Glomerular visceral epithelial cell (primary cell): ENCODE measurements around the gene CDKN2D.
"Not testable (repeated sequence)": the region's sequence is repeated elsewhere in the genome, so short reads cannot be mapped to it uniquely, and the experiment has no call there.

ENCODE experiments used
- DNase-seq: peaks from one replicate; pipeline ENCODE4 v3.0.0-alpha.2; 2016; ENCODE audit errors: extremely low spot score

CDKN2D gene

GRCh38 chr19:10580979-10581631, 12.3 kb upstream of the CDKN2D start:
- peak; percentile 90 for DNase-seq

GRCh38 chr19:10577951-10578350, 9.2 kb upstream of the CDKN2D start:
- DNase-seq: no peak

DNA sequence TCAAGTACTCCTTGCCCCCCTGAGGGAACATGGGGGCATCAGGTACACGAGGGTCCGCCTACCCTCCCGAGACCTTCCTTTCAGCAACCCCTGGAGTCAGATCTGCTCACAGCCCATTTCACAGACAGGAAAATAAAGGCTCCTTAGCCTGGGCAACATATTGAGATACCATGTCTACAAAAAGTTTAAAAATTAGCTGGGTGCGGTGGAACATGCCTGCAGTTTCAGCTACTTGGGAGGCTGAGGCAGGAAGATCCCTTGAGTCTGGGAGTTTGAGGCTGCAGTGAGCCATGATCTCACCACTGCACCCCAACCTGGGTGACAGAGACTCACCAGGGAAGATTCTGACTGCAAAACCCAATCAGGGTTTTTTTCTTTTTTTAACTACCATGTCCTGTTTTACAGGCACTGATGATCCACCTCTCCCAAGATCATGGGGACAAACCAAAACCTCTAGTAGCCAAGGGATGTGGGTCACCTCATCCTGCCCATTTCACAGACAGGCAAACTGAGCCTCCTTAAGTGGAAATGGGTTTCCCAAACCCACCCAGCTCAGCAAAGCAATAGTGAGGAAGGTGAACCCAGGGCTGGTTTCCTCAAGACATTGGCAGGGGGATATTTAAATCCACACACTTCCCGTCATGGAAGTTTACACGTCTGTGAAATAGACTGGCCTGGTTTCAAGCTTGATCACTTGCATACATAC, 6.4 kb upstream of the CDKN2D start:
- DNase-seq: no peak

DNA sequence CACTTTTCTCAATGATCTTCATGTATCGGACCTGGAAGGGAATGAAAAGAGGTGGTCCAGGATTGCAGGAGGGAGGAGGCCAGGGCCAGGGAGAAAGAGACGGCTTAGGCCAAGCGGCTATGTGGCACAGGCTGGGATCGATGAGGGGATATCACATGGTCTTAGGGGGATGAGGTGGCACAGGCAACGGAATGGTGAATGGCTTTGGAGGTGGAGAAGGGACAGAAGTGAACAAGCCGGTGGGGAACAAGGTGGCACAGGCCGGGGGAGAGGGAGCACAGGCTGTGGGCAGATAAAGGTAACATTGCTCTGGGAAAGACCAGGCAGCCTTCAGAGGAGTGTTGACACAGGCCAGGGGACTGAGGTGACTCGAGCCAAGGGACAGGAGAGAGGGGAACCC, 5.7 kb upstream of the CDKN2D start:
- no peak for DNase-seq

- DNase-seq: not testable (repeated sequence)
These were observed 5.0 kb upstream of the CDKN2D start for GRCh38 chr19:10573793-10574192.

DNA sequence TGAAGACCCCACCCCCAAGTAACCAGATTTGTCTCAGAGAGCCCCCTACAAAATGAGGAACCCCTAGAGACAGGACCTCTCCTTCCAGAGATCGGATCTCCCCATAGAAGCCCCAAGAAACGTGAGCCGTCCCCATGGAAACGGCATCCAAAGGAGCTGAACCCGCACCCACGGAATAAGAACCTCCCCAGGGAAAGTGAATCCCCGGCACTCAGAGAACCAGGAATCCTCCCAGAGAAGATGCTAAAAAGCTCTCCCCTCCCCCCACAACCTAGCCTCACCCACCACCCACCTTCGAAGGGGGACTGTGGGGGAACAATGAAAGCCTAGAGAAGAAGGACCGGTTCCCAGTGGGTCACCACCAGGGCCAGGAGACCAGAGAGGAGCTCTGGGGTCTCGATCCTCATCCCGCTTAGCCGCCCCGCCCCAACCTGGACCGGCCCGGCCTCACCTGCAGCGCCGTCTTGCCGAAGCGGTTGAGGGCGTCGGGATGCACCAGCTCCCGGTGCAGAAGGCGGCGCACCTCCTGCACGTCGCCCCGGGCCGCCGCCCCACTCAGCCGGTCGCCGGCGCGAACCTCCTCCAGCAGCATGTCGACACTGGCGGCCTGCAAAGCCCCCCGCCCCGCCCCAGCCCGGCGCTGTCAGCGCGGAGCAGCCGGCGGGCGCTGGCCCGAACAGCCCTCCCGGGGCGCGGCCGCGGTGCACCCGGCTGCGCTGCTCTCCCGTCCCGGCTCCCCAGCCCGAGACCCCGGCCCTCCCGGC, 535 bp downstream of the CDKN2D start:
- DNase-seq: no peak

DNA sequence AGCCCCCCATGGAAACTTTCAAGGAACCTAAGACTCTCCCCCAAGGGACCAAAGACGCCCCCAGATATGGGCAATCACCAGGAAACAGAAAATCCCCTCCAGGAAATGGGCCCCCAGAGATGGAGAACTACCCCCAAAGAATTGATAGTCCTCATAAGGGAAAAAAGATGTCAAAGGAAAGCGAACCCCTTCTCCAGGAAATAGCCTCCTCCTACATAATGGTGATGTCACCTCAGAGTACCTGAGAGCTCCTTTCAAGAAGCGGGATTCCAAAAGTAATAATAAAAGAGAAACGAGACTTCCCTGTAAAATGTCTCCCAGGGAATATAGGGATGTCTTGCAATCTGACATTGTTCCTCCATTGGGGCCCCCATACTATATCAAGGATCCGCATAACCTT, 1.1 kb downstream of the CDKN2D start:
- DNase-seq: no peak

- DNase-seq: no peak
These were observed 1.9 kb downstream of the CDKN2D start for GRCh38 chr19:10566658-10567410.

DNA sequence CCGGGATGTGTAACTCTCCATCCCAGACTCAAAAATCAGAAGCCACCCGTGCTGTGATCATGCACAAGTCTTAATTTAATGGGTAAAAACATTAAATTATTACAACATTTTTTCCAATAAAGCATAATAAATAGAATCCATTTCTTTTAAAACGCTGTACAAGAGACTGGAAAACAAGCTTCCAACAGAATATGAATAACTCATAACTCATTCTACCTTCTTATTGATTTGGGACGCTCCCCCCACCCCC, 2.4 kb downstream of the CDKN2D start:
- no peak for DNase-seq

DNA sequence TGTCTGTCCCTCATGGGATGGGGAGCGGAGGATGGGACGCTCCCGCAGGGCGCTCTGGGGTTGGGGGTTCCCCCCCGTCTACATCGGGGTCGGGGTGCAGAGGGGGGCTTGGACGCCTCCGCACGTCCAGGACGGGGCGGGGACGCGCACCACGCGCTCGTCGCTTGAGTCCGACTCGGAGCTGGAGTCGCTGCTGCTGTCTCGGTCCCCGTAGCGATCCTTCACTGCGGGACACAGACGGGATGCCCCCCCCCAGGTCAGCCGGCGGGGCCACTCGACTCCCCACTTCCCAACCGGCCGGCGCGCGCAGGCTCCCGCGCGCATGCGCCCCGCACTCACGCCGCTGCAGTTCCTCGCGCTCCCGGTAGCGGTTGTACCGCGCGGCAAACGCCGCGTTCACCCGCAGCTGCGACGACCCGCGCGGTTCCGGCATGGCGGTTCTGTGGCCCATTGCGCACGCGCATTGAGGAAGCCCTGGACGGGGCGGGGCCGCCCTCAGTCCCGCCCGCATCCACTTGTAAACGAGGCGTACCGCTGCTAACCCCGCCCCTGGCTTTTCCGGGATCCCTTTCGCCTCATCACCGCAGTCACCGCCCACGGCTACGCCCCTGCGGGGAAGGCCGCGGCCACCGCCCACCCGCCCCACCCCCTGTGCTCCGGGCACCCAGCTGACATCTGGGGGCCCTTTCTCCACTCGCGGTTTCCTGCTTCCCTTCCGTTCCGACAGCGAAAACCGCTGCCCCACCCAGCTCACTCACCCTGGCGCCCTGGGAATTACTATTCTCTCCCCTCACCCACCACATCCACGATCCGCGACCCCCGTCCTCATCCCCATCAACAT, 3.0 kb downstream of the CDKN2D start, which contains the start of gene KRI1:
KRI1 (minus strand) TSS at position 444 of the 841 bp plus-strand sequence; CDS start at position 433, 11 bp downstream.
- DNase-seq: peak; percentile 99

DNA sequence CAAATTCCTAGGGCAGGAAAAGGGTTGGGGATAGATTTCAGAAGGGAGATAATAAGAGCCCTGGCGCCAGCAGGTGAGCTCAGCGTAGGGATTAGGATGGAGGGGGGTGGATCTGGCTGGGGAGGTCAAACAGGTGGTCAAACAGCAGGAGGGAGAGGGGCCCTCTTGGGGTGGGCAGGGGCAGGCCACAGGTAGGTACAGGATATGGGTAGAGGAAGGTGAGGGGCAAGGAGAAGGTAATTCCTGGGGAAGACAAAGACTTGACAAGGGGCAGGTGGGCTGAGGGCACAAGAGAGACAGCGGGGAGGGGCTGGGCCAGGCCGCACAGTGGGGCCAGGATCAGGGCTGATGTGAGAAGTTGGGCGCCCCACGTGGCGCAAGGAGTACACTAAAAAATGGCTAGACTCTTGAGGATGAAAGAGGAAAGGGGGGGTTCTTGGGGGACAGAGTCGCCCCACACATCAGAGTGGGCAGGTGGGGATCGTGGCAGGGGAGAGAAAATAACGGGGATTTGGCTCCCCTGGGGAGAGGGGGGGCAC, 3.7 kb downstream of the CDKN2D start:
- peak; percentile 52 for DNase-seq

DNA sequence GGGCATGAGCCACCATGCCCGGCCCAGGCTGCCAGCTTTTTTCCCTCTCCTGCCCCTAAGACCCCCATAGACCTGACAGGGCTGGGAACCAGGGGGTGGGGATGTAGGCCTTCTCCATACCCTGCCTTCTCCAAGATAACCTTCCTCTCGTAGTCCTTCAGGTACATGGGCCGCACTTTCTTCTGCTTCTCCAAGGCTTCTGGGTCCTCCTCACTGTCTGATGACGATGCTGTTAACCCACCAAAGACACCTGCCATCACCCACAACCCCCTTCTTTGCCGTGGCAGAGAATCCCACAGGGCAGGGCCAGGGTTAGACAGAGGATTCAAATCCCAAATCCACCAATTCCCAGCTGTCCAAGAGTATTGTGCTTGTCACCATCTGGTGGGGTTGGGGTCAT, 6.2 kb downstream of the CDKN2D start:
- DNase-seq: no peak

DNA sequence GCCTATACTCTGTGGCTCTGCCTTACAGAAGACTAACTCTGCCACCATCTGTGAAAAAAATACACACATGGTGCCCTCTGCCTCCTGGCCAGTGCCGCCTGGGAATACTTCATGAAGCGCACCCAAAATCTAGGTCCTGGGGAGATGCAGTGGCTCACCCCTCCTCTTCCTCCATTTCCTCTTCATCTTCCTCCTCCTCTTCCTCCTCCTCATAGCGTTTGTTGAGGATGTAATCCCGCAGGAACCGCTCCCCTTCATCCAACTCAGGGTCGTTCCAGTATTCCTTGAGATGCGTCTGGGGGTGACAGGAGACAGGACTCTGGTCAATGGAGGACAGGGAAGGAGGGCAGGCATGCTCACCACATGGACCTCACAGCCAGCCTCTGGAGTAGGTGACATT, 8.6 kb downstream of the CDKN2D start:
- no peak for DNase-seq

DNA sequence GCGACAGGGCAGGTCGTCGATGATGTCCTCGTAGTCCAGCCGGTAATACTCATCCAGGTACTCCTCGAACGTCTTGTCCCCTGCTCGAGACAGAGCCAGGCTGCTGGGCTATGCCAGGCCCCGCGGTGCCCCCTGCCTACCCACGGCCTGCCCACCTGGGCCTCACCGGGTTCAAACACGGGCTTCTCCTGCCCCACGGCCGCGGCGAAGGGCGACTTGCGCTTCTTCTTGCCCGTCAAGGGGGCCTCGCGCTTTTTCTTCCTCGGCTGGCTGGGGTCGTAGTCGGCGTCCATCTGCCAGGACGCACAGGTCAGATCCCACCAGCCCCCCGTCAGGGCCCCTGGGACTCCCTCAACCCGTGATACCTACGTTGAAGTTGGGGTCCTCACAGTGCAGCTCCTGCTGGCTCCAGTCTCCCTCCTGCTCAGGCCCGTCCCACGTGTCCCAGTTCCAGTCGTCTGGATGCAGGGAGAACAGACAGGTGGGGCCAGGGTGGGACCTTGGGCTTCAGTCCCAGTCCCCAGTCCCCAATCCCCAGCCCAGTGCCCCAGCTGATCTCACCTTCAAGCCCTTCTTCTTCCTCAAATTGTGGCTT, 11.1 kb downstream of the CDKN2D start:
- DNase-seq: no peak

- no peak for DNase-seq
These were observed 13.2 kb downstream of the CDKN2D start for GRCh38 chr19:10555610-10555973.

DNA sequence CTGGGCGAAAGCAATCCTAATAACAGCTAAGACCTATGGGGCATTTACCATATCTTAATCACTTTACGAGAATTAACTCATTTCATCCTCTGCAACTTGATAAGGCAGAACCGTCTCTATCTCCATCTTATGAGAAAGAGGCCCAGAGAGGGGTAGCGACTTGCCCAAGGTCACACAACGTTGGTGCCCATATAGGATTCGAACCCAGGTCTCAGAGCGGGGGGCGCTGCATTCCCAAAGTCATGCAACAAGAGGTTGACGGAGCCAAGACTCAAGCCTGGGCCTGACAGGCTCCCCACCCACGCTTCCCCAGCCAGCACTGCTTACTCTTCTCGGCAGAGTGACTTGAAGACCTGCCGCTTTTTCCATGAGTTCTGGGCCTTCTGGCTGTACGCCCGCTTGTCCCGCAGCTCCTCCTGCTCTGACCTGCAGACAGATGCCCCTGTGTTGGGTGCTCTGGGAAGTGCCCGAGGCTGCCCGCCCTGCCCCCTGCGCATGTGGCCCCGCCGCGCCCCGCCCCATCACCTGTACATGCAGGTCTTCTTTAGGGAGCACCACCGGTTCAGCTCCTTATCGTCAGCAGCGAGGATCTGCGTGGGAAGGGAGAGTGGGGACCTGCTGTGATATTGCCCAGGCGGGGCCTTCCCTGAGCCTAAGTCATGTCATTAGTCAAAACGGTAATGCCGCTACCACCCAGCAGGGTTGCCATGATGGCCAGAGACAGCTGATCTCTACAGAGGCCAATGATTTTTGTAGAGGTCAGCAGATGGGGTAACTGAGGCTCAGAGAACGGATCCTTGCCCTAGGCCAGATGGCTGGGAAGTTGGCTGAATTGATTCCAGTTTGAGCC, 13.8 kb downstream of the CDKN2D start:
- DNase-seq: no peak

GRCh38 chr19:10553943-10554381, 14.8 kb downstream of the CDKN2D start:
- no peak for DNase-seq

DNA sequence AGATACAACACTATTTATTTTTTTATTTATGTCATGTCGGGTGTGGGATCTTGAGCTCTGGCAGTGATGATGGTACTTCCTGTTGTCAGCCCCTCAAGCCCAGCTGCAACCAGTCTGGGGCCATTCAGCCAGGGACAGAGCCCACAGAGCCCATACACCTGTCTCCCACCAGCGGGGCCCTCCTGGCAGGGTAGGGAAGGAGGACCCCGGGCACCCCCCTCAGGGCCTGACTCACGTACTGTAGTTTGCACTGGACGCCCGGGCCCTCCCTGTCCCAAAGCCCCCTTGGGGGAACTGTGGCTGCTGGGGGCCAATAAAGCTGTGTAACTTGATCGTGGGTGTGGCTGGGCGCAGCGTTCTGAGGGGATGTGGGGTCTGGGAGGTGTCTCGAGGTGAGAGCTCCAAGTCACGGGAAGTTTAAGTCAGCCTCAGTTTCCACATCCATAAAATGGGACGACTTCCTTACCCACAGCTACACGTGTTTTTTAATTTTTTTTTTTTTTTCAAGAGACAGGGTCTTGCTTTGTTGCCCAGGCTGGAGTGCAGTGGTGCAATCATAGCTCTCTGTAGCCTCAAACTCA, 15.6 kb downstream of the CDKN2D start:
- DNase-seq: no peak

DNA sequence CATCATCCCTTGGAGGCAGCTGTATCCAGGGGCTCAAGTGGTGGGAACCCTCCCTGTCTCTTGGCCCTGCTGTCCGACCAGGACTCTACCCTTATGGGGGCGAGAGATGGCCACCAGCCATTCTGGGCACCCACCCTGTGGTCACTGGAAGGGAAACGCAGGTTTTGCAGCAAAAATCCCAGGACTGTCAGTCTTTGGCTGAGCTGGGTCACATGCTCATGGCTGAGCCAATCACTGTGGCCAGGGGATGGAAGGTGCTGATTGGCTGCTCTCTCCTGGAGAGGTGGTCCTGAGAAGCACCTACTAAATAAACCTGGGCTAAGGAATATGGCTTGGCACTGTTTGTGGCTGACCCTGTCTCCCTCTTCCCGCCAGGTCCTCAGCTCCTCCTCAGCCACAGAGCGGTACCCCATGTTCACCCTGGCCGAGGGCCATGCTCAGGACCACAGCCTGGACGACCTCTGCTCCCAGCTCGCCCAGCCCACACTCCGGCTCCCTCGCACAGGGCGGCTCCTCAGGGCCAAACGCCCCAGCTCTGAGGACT, 16.2 kb downstream of the CDKN2D start:
- peak; percentile 27 for DNase-seq
